ENCODE measurements around the gene FIBP. TPM values are rescaled to one million over a fixed set of nuclear protein-coding genes. Genes with fewer than 3 reads are reported as not detected.

Gene FIBP
- total and polyA plus RNA-seq, 2 donors (not counting 3 experiments of a cell fraction or from before 2014, with no cell fraction given): 105 to 162 TPM

- no peaks in the 10 kb centered on the region for H3K79me2 ChIP-seq (ENCODE audit: control insufficient read depth, insufficient read depth, low read length)
- H3K36me3 ChIP-seq (ENCODE audit: control insufficient read depth in 2 of 2, extremely low read depth in 1 of 2, insufficient read depth in 2 of 2, low read length in 2 of 2): no peaks in the 10 kb centered on the region
- no peak overlapping the region for H3K4me2 ChIP-seq (ENCODE audit: insufficient read depth, low read length)
- FAIRE-seq (no peak), DNase-seq (ENCODE audit: low read depth, low spot score) (no peak)
- ChIA-PET POLR2A (no interaction called here), CTCF (interaction anchor here (1.1 kb wide), 1 partner anchor 8 kb away, joined by 3 read pairs; no protein-coding TSS in a partner anchor)
- H3K27me3 ChIP-seq (ENCODE audit: control insufficient read depth in 2 of 2, insufficient read depth in 2 of 2, low read length in 2 of 2): no peaks in the 10 kb centered on the region
- no peak overlapping the region for H3K4me3 ChIP-seq (replicated peaks in 1 of 3; ENCODE audit: insufficient read depth in 1 of 3, low read depth in 1 of 3, low read length in 3 of 3)
- BruUV-seq (replicated peaks): no TSS peak
- no peak overlapping the region for H2AFZ ChIP-seq (ENCODE audit: low read depth, low read length)
- H4K20me1 ChIP-seq (replicated peaks; ENCODE audit: control insufficient read depth, extremely low read depth, insufficient read depth, low read length): no peaks in the 10 kb centered on the region
- no peak overlapping the region for H3K27ac ChIP-seq (ENCODE audit: insufficient read depth, low read depth, low read length)
- H3K9me1 ChIP-seq (replicated peaks; ENCODE audit: control insufficient read depth, extremely low read depth, insufficient read depth, low read length): no peaks in the 10 kb centered on the region
- H3K9me3 ChIP-seq (replicated peaks; ENCODE audit: control insufficient read depth, insufficient read depth, low read length): no peaks in the 10 kb centered on the region
- intact Hi-C loops (cut with micrococcal nuclease) (no loop called here), dilution Hi-C loops (cut with MboI; ENCODE audit: extremely low pct_ligation_motif_present, low sequenced_read_pairs) (no loop called here)
- no peak for TF ChIP-seq POLR2AphosphoS5 (IDR thresholded peaks at IDR 0.05; ENCODE audit: insufficient read depth, low read depth, low read length)
- TF ChIP-seq CTCF (IDR thresholded peaks at IDR 0.05; ENCODE audit: extremely low read depth in 1 of 2, insufficient read depth in 1 of 2, low read depth in 1 of 2, low read length in 2 of 2): no peak
- TF ChIP-seq EZH2 (IDR thresholded peaks at IDR 0.05; ENCODE audit: borderline replicate concordance, low read depth, low read length, severe bottlenecking): no peak
- TF ChIP-seq GATA2 (IDR thresholded peaks at IDR 0.05; ENCODE audit: insufficient read depth, insufficient read length, low read depth, low read length): no peak
- TF ChIP-seq MAX (IDR thresholded peaks at IDR 0.05; ENCODE audit: insufficient read depth, insufficient read length): no peak
- no peak for TF ChIP-seq MYC (IDR thresholded peaks at IDR 0.05; ENCODE audit: low read depth, low read length)
- no peak for TF ChIP-seq JUN (IDR thresholded peaks at IDR 0.05; ENCODE audit: borderline replicate concordance, insufficient read depth, insufficient read length, low read depth)
- no peak for TF ChIP-seq FOS (IDR thresholded peaks at IDR 0.05; ENCODE audit: borderline replicate concordance, insufficient read depth, low read length)
- no peak for TF ChIP-seq POLR2A (IDR thresholded peaks at IDR 0.05; ENCODE audit: low read depth, low read length)
- H3K4me1 ChIP-seq (ENCODE audit: control insufficient read depth, extremely low read depth, insufficient read depth, low read length): peaks cover 26% of the 10 kb centered on the region
- no peak overlapping the region for H3K9ac ChIP-seq (replicated peaks; ENCODE audit: extremely low read depth, insufficient read depth, low read length)
These were observed 19.6 kb upstream of the FIBP start for GRCh38 chr11:65907878-65908277.
